ENCODE data around the gene B4GALNT3. TPM values are rescaled to one million over a fixed set of nuclear protein-coding genes. Genes with fewer than 3 reads are reported as not detected.
A peak's percentile ranks its signal among the peaks of the same experiment; 100 is the strongest.

The B4GALNT3 gene
- total and polyA plus RNA-seq, 2 of the 13 experiments (the other 11 are each of a cell fraction or from before 2014, with no cell fraction given): 3.2 to 4.4 TPM

GRCh38 chr12:575948-576614 is 116.3 kb downstream of the B4GALNT3 start (continued):
- no peak for TF ChIP-seq ZBED4 (CRISPR knock-in tag; IDR thresholded peaks at IDR 0.05; ENCODE audit: borderline replicate concordance)
- TF ChIP-seq LRRFIP1 (CRISPR knock-in tag; conservative IDR thresholded peaks at IDR 0.05): no peak
- peak; percentile 91 for TF ChIP-seq ZNF430 (CRISPR knock-in tag; IDR thresholded peaks at IDR 0.05)
- peak; percentile 90 for TF ChIP-seq ATF2 (CRISPR knock-in tag; IDR thresholded peaks at IDR 0.05)
- TF ChIP-seq RAD21 (CRISPR knock-in tag; IDR thresholded peaks at IDR 0.05): peak; percentile 98
- no peak for TF ChIP-seq CEBPB (IDR thresholded peaks at IDR 0.05; ENCODE audit: borderline replicate concordance, low read depth, low read length)
- TF ChIP-seq ZC3H4 (CRISPR knock-in tag; IDR thresholded peaks at IDR 0.05; ENCODE audit: borderline replicate concordance): no peak
- TF ChIP-seq ZNF749 (CRISPR knock-in tag; IDR thresholded peaks at IDR 0.05; ENCODE audit: borderline replicate concordance): no peak
- peak; percentile 93 for TF ChIP-seq ZNF232 (CRISPR knock-in tag; IDR thresholded peaks at IDR 0.05; ENCODE audit: borderline replicate concordance)
- peak; percentile 72 for TF ChIP-seq TEAD3 (CRISPR knock-in tag; optimal IDR thresholded peaks at IDR 0.05; ENCODE audit: borderline replicate concordance)
- peak; percentile 96 for TF ChIP-seq SMYD3 (CRISPR knock-in tag; IDR thresholded peaks at IDR 0.05)
- no peak for TF ChIP-seq ZNF557 (CRISPR knock-in tag; IDR thresholded peaks at IDR 0.05)
- TF ChIP-seq MIXL1 (CRISPR knock-in tag; IDR thresholded peaks at IDR 0.05): peak; percentile 84; the same call in 1 of the 2 replicates
